Lower lobe of right lung (tissue), 2 donors: Measurements from ENCODE around the gene MEIS1. TPM values are rescaled to one million over a fixed set of nuclear protein-coding genes. Genes with fewer than 3 reads are reported as not detected.

Experiments
- ATAC-seq, 2 donors: fragments of 200-7000 bp; cut with Tn5 transposase; one replicate each; pipeline ENCODE4 v1.9.1; 2020 to 2022; ENCODE audit warnings: mild to moderate bottlenecking in 2 of 2, moderate library complexity in 2 of 2
- DNase-seq: peaks from one replicate; pipeline ENCODE4 v3.0.0-alpha.2; 2020
- H3K27ac ChIP-seq: fragments of 200-600 bp; one replicate; pipeline ENCODE4 v1.8.0; 2022
- H3K27me3 ChIP-seq: fragments of 200-600 bp; one replicate; pipeline ENCODE4 v1.8.0; 2022; ENCODE audit warnings: low read depth
- H3K36me3 ChIP-seq: fragments of 200-600 bp; one replicate; pipeline ENCODE4 v1.8.0; 2022; ENCODE audit warnings: mild to moderate bottlenecking
- H3K4me1 ChIP-seq: fragments of 200-600 bp; one replicate; pipeline ENCODE4 v1.8.0; 2022
- H3K4me3 ChIP-seq: fragments of 200-600 bp; one replicate; pipeline ENCODE4 v1.8.0; 2022; ENCODE audit warnings: mild to moderate bottlenecking
- H3K9me3 ChIP-seq: fragments of 200-600 bp; one replicate; pipeline ENCODE4 v1.8.0; 2022
- intact Hi-C: fragments of 100-400 bp; cut with DNase I; formaldehyde crosslinking; loops from one replicate; pipeline ENCODE4 v1.11.0; 2022
- total RNA-seq: library from RNA; stranded (reverse); fragmentation: NEBNext Ultra II Directional; extraction: Animal tissue kit (Norgen Biotek cat#: 25700); gene quantifications from one replicate; pipeline ENCODE4 v1.2.1, GENCODE V29; 2021
- TF ChIP-seq, protein P1 (sequence below): fragments of 200-600 bp; IDR thresholded peaks from one replicate; pipeline ENCODE4 v1.8.0; 2022; ENCODE audit warnings: antibody characterized with exemption, mild to moderate bottlenecking
- donor health status: DM: no; HTN: yes; CAD: no; lungs with severe emphysema.

MEIS1 gene
- total RNA-seq, 1 donor from 2014 or later = 54.7 TPM

DNA sequence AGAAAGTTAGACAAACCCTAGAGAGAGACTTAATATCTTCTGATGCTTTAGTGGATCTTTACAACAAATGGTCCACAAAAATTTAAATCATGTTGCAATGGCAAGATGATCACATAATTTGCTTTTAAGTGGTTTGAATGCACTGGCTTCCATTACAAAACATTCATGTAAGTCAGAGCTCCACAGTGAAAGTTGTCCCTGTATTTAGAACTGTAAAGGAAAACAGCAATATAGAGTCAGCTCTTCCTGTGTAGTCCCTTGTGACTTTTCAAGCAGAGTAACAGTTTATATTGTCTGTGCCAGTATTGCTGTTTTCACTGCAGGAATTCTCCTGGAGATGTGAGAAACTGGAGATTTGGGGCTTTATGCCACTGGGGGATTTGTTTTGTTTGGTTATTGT lies 77.7 kb downstream of the MEIS1 start:
- TF ChIP-seq, protein P1, sequence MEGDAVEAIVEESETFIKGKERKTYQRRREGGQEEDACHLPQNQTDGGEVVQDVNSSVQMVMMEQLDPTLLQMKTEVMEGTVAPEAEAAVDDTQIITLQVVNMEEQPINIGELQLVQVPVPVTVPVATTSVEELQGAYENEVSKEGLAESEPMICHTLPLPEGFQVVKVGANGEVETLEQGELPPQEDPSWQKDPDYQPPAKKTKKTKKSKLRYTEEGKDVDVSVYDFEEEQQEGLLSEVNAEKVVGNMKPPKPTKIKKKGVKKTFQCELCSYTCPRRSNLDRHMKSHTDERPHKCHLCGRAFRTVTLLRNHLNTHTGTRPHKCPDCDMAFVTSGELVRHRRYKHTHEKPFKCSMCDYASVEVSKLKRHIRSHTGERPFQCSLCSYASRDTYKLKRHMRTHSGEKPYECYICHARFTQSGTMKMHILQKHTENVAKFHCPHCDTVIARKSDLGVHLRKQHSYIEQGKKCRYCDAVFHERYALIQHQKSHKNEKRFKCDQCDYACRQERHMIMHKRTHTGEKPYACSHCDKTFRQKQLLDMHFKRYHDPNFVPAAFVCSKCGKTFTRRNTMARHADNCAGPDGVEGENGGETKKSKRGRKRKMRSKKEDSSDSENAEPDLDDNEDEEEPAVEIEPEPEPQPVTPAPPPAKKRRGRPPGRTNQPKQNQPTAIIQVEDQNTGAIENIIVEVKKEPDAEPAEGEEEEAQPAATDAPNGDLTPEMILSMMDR = no peak
- Histone ChIP-seq H3K4me3 (no peak overlapping the region), H3K36me3 (no peaks in the 10 kb centered on the region), H3K27ac (no peak overlapping the region), H3K27me3 (no peaks in the 10 kb centered on the region), H3K9me3 (no peaks in the 10 kb centered on the region), H3K4me1 (peaks cover 25% of the 10 kb centered on the region)
- DNase-seq (no peak), ATAC-seq (no peak)
- intact Hi-C loops = no loop called here

DNA sequence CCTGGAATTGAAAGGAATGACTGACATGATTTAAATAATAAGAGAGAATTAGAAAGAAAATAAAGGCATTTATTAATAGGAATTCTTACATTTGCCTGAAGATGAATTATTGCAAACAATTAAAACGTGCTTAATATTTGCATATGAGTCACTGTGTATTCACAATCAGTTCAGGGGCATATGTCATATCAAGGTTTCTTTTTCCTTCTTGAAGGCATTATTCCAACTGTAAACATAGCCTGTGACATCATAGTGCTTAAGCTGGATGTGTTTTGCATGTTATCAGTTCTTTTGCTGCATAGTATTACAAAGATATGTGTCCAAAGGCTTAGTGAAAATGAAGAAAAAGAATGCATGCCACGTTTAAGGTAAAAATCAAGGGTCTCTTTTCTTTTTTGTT lies 80.8 kb downstream of the MEIS1 start:
- ATAC-seq = no peak
- no peaks in the 10 kb centered on the region for H3K9me3 ChIP-seq
- no peak overlapping the region for H3K4me3 ChIP-seq
- no peak for DNase-seq
- no peaks in the 10 kb centered on the region for H3K27me3 ChIP-seq
- no peak overlapping the region for H3K27ac ChIP-seq
- intact Hi-C loops = no loop called here
- TF ChIP-seq, protein P1 = no peak
- no peaks in the 10 kb centered on the region for H3K36me3 ChIP-seq
- no peaks in the 10 kb centered on the region for H3K4me1 ChIP-seq

DNA sequence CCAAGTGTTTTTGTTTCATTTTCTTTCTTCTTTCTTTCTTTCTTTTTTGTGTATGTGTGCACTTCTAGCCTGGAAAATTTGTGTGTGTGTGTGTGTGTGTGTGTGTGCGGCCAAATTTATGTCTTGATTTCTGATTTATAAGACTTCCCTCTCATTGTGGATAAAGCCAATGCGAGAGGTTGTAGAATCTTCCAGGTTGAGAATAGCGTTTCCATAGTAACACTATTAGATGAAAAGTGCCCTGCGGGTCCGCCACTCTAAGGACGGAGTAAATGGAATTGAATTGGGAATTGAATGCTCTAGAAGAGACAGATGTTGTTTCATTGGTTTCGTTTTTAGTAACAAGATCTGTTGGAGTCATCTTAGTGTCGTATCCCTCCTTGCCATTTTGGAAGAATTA lies 81.6 kb downstream of the MEIS1 start:
- TF ChIP-seq, protein P1 = no peak
- ATAC-seq (no peak), DNase-seq (no peak)

DNA sequence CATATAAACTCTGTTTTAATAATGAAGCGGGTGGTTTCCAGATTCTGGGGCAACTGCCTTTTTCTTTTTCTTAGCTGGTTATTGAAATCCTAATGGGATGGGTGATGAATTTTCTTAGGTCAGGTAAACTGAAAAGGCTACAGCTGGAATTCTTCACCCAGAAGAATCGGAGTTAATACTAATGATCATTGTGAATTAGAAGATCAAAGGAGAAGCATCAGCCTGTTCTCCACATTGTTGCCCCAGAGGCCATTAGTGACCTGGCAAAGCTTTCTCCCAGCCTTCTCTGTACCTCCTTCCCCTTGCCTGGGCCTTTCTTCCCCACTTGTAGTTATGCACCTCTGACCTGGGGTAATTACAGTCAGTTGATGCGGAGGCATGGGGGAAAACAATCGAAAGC lies 82.8 kb downstream of the MEIS1 start:
- TF ChIP-seq, protein P1 = no peak
- no peaks in the 10 kb centered on the region for H3K27me3 ChIP-seq
- H3K9me3 ChIP-seq = no peaks in the 10 kb centered on the region
- peaks cover 9% of the 10 kb centered on the region for H3K4me1 ChIP-seq
- intact Hi-C loops = no loop called here
- ATAC-seq (no peak), DNase-seq (no peak)
- no peak overlapping the region for H3K27ac ChIP-seq
- H3K36me3 ChIP-seq = no peaks in the 10 kb centered on the region
- H3K4me3 ChIP-seq = no peak overlapping the region

More for the DNA sequence above, 81.6 kb downstream of the MEIS1 start:
- Histone ChIP-seq H3K36me3 (no peaks in the 10 kb centered on the region), H3K27ac (no peak overlapping the region), H3K9me3 (no peaks in the 10 kb centered on the region), H3K4me1 (no peaks in the 10 kb centered on the region), H3K4me3 (no peak overlapping the region), H3K27me3 (no peaks in the 10 kb centered on the region)
- intact Hi-C loops = no loop called here

DNA sequence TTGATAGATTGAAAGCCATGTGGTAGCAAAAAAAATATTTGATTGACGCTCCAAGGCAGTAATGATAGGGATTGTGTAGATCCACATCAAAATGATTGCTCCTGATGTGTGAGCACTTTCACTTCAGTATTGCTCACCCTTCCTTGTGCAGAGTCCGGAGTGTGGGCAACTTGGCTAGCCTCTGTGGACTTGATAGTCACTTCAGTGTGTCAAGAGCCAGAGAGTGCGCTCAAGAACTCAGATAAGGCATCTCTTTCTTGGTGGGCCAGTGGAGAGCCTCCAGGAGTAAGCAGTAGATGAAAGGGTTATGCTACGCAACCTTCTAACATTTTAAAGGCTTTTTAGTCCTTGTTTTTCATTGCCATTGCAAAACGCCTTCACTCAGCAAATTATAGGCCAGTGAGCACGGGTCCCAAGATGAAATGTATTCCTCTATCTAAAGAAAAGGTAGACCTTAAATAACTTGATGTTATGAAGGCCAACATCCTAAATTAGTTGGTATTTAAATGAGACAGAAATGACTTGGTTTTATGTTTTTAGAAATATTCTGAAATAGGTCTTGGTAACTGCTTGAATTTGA lies 84.4 kb downstream of the MEIS1 start:
- Histone ChIP-seq H3K27ac (no peak overlapping the region), H3K4me1 (peaks cover 18% of the 10 kb centered on the region), H3K4me3 (no peak overlapping the region), H3K36me3 (no peaks in the 10 kb centered on the region), H3K9me3 (no peaks in the 10 kb centered on the region), H3K27me3 (no peaks in the 10 kb centered on the region)
- intact Hi-C loops = no loop called here
- DNase-seq = no peak
- ATAC-seq = peak in 1 of 2 donors; percentile 78
- TF ChIP-seq, protein P1 = no peak
